Erythroblast (primary cell): ENCODE measurements around the gene BBS5.

ENCODE experiments used
- DNase-seq, 2 experiments: peaks; one replicate each; lab custom pipeline; 2025; lab: John Stamatoyannopoulos, UW
- GATA1 ChIP-seq: IDR thresholded peaks from 2 replicates; pipeline ENCODE4 v1.6.1; 2011; ENCODE audit warnings: low read depth, mild to moderate bottlenecking, control low read depth, low read length, moderate library complexity
- POLR2A ChIP-seq: IDR thresholded peaks from 2 replicates; pipeline ENCODE4 v1.6.1; 2011; ENCODE audit warnings: mild to moderate bottlenecking, low read length

The BBS5 gene

DNA sequence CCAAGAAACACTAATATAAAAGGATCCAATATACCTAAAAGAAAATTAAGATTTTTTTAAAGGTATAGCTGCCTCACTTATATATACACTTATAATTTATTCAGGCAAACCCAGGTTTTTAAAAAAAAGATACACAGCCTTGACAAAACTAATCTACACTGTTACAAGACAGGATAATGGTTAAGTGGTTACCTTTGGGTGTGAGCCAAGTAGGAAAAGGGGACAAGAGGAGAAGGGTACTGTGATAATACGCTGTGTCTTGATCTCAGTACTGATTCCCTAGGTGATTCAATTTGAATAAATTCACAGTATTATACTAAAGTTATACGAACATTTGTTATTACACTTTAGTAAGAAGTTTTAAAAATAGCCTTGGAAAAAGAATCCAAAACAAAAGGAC, 60.9 kb downstream of the BBS5 start:
- no peak for TF ChIP-seq POLR2A
- no peak for TF ChIP-seq GATA1

DNA sequence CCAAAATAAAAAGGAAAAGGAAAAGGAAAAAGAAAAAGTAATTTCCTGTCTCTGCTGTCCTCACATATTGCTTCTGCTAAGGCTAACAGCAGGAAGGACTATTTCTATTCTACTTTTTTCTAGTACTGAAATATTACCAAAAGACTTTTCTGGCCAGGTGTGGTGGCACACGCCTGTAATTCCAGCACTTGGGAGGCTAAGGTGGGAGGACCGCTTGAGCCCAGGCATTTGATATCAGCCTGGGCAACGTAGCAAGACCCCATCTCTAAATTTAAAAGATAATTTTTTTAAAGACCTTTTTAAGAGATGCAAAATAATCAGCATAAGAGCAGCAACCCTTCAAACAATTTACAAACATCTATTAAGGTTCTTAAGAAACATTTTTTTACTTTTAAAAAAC, 63.1 kb downstream of the BBS5 start:
- DNase-seq: no peak
- TF ChIP-seq GATA1 (no peak), POLR2A (no peak)

More for the DNA sequence above, 60.9 kb downstream of the BBS5 start:
- DNase-seq: peak; percentile 2 to 17

DNA sequence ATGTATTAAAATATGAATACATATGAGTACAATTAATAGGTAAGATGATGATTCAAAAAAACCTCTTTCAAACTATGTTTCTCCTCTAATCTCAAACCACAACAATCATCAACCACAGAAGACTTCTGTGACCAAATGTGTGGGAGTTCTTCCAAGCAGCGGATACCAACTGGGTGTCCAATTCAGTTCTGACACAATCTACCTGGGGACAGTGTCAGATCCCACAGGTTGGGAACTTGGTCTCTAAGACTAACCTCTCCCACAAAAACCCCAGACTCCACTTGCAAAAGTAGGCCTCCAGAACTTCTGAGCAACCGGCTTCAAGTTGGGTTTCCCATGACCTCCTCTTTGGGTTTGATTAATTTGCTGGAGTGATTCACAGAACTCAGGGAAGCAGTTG, 67.5 kb downstream of the BBS5 start:
- no peak for TF ChIP-seq POLR2A
- no peak for TF ChIP-seq GATA1

More for the DNA sequence above, 67.5 kb downstream of the BBS5 start:
- no peak for DNase-seq
